Fibroblast of mammary gland (primary cell): Measurements from ENCODE around the gene ZNF814.
"Not testable (repeated sequence)": the region's sequence is repeated elsewhere in the genome, so short reads cannot be mapped to it uniquely, and the experiment has no call there.

Source experiments
- DNase-seq: peaks from one replicate; pipeline ENCODE4 v3.0.0-alpha.2; 2010; ENCODE audit warnings: low read depth
- H3K4me3 ChIP-seq: 2 replicates; pipeline ENCODE4 v1.5.1; 2011; ENCODE audit warnings: low read depth, mild to moderate bottlenecking, low read length, moderate library complexity; ENCODE audit not compliant: control insufficient read depth
- CTCF ChIP-seq: conservative IDR thresholded peaks from 2 replicates; pipeline ENCODE4 v1.5.1; 2011; ENCODE audit warnings: low read depth, low read length, inconsistent platforms; ENCODE audit not compliant: control insufficient read depth, insufficient read depth

The ZNF814 gene

DNA sequence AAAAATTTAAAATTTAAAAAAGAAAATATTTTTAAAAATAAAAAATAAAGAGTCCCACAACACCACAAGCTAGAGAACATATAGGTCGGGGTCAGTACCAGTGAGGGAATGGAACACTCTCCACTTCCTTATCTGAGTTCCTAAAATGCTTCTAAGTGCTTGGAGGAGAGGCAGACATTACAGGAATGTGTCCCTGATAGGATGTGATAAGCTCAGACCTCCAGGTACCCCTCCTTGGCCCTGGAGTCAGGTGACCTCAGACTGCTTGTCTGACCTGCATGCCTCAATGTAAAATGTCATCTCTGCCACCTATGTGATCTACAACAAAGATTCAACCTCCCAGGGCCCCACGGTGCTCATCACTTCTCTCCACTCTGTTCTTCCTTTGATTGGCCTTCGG is 2.8 kb downstream of the ZNF814 start:
- no peak for TF ChIP-seq CTCF
- no peak overlapping the region for H3K4me3 ChIP-seq
- DNase-seq = no peak

DNA sequence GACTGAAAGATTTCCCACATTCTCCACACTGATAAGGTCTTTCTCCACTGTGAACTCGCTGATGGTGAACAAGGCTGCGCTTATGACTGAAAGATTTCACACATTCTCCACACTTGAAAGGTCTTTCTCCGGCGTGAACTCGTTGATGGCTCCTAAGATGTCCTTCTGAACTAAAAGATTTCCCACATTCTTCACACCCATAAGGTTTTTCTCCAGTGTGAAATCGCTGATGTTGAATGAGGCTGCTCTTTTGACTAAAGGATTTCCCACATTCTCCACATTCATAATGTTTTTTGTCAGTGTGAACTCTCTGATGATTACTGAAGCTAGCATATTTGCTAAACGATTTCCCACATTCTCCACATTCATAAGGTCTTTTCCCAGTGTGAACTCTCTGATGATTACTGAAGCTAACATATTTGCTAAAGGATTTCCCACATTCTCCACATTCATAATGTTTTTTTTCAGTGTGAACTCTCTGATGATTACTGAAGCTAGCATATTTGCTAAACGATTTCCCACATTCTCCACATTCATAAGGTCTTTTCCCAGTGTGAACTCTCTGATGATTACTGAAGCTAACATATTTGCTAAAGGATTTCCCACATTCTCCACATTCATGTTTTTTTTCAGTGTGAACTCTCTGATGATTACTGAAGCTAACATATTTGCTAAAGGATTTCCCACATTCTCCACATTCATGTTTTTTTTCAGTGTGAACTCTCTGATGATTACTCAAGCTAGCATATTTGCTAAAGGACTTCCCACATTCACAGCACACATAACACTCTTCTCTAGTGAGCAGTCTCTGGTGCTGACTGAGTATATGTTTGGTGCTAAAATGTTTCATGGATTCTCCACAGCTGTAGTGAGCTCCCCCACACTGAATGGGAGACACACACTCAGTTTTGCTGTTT is 14.7 kb downstream of the ZNF814 start:
- peak; percentile 22 for DNase-seq

GRCh38 chr19:57872450-57872849 is 16.4 kb downstream of the ZNF814 start:
- no peak overlapping the region for H3K4me3 ChIP-seq
- DNase-seq = peak; percentile 22
- TF ChIP-seq CTCF = no peak

More for the DNA sequence above, 14.7 kb downstream of the ZNF814 start:
- not testable (repeated sequence) for H3K4me3 ChIP-seq

DNA sequence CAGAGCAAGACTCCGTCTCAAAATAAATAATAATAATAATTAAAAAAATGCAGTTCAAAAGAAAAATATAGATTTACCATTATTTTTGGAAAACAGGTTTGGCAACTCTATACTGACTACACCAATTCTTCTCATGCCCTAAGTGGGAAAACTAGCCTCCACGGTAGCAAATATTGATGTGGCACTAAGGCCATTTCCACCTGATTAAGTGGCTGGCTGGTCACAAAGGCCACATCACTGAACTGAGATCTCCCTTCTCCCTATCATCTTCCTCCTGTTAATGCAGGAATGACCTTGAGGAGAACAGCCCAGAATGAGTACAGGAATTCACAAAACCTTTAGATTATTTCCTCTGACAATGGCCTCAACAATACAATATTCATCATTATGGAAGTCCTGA is 18.6 kb downstream of the ZNF814 start:
- no peak for DNase-seq
- TF ChIP-seq CTCF = no peak
- no peak overlapping the region for H3K4me3 ChIP-seq

- not testable (repeated sequence) for DNase-seq, H3K4me3 ChIP-seq
Measured at GRCh38 chr19:57869655-57870054, 19.2 kb downstream of the ZNF814 start.

DNA sequence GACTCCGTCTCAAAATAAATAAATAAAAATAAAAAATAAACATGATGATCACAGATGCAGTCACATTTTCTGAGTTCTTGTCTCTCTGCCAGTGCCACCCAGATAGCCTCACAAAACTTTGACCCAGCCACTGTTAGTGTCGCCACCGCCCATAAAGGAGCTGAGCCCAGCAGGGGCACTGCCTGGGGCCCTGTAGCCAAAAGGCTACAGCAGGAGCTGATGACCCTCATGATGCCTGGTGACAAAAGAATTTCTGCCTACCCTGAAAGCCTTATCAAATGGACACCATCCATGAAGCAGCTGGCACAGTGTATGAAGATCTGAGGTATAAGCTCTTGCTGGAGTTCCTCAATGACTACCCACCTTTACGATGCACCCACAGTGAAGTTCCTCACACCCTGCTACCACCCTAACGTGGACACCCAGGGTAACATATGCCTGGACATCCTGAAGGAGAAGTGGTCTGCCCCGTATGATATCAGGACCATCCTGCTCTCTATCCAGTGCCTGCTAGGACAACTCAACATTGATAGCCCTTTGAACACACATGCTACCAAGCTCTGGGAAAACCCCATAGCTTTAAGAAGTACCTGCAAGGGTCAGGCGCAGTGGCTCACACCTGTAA is 20.9 kb downstream of the ZNF814 start:
- H3K4me3 ChIP-seq = no peak overlapping the region
- DNase-seq = no peak
- no peak for TF ChIP-seq CTCF

- not testable (repeated sequence) for H3K4me3 ChIP-seq, DNase-seq
Measured at GRCh38 chr19:57862351-57862750, 26.5 kb downstream of the ZNF814 start.

GRCh38 chr19:57854117-57854516 is 34.7 kb downstream of the ZNF814 start:
- DNase-seq, H3K4me3 ChIP-seq: not testable (repeated sequence)

GRCh38 chr19:57851812-57852603 is 36.8 kb downstream of the ZNF814 start:
- H3K4me3 ChIP-seq, DNase-seq: not testable (repeated sequence)
